Cortex of kidney (tissue), 1 donor: ENCODE data around the gene PLEKHA5.
"Not testable (repeated sequence)": the region's sequence is repeated elsewhere in the genome, so short reads cannot be mapped to it uniquely, and the experiment has no call there.

Experiments used
- DNase-seq: peaks from one replicate; lab custom pipeline; 2025; lab: John Stamatoyannopoulos, UW

PLEKHA5 gene

DNA sequence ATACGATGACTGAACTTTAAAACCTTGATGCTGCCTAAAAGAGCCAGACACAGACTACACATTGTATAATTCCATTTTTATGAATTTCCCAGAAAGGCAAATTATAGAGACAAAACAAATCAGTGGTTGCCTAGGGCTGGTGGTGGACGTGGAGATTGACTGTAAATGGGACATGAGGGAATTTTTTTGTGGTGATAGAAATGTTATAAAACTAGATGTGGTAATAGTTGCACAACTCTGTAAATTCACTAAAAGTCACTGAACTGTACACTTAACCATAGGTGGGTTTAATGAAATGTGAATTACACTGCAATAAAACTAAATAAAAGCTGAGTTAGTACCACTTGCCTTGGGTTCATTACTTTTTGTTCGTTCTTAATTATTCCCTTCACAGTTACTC, 72.1 kb downstream of the PLEKHA5 start:
- no peak for DNase-seq

DNA sequence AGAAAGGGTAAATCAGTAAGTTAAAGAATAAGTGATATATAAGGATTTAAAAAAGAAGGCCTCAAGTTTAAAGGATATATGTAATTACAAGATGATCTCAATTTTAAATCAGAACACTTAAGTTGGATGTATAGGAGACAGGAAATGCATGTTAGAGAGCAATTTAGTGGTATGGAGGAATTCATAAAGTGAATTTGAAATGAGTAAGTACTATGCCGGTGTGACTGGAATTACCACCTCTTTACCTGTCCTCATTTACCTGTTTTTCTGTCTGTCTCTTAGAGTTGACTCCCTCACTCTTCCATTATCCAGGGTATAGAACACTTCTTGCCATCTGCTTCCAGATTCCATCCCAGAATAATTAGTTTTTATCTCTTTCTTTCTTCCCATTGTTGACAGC, 73.5 kb downstream of the PLEKHA5 start:
- no peak for DNase-seq

DNA sequence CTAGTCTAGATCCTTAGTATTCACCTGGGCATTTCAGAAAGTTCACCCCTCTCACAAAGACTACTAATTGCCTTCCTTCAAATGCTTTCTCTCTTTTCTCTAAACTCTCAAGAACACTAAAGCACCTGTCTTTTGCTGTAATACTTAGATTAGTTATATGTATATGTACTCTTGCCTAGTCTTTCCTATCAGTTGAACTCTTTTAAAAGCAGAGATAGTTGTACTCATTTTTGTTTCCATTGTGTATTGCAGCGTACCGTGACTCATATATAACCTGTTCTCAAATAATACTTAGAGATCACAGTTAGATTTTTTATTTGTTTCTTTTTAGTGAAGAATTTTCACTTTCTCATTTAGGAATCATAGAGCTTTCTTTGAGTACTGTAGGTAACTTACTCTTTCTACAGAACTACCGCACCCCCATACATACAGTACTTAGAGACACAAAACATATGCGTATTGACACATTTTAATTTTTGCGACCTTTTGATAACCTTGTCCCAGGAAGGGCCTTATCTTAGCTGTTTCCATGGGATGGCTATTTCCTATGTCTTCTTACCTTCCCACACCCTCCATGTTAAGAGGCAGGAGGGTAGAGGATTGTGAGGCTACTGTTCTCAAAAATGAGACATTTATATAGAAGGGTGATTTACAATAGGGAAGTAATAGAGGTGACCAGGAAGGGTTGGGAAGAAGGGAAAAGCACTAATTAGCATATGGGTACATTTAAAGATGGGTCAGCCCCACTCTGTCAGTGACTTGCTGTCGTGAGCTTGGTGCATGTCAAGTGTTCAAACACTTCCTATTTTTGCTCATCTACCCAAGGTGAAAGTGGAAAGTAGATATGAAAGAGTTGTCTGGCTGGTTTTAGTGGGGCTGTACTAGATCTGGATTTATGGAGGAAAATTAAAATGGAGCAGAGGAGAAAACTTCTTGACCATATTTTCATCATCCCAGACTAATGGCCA, 74.3 kb downstream of the PLEKHA5 start:
- no peak for DNase-seq

DNA sequence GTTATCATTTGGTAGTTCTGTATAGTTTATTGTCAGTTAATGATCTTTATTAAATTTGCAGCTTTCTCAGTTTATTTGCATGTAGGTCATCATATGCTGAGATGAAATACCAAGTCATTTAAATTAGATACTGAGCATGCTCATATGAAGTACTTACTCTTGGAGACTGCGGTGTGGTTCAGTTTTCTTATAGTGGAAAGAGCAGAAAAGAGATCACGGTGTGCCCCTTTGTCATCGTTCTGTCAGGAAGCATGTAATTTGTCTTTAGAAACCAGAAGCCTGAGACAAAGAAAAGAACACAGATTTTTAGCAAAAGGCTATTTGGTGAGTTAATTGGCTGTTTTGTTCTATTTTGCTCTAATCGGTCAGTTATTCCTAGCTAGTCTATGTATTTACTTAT, 75.6 kb downstream of the PLEKHA5 start:
- DNase-seq, result no peak

DNA sequence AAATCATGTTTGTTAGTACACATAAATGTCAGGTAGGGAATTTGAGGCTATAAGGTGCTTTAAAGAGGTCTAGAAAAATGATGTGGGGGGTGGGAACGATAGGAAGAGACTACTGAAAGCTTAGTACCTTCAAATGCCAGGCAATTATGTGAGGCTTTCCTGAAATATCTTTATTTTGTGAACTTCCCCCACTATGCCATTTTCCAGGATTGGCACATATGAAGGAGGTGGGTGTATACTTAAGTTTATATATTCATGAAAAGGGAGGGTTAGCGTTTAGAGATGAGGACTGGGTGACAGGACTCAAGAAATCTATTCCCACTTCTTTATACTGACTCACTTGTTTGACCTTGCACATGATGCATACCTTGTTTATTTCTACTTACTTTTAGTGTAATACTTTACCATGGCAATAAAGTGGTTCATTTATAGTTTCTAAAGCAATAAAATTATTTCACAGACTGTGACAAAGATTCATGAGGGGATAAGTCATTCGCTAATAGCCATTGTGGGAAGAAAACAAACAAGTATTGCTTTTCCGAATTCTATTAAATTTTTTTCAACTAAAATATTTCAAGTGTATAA, 77.1 kb downstream of the PLEKHA5 start:
- DNase-seq, result no peak

DNA sequence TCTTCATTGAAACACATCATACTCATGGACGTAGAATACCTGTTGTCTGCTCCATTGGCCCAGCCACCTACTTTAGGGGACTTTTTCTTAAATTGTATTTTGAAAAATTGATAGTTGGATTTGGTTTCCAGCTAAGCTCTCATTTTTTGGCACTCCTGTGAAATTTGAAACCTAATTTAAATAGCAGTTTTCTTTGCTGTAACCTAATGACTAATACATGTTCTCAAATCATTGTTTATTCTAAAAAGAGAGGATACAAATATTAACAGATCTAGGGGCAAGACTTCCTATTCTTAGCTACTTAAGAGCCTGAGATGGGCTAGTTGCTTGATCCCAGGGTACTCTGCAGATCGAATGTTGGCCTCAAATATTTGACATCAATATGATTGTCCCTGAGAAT, 78.9 kb downstream of the PLEKHA5 start:
- DNase-seq, result no peak

DNA sequence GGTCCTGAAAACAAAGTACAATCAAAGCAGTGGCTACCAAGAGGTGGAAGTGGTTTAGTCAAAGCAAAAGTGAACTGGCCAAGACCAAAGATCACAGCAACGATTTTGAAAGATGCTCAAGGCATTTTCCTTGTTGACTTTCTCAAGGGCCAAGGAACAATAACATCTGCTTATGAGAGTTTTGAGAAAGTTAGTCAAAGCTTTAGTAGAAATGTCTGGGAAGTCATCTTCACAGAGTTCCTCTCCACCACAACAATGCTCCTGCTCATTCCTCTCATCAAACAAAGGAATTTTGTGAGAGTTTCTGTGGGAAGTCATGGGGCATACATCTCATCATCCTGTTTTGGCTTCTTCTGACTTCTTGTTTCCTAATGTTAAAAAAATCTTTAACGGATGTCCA, 80.1 kb downstream of the PLEKHA5 start:
- DNase-seq, result no peak

DNA sequence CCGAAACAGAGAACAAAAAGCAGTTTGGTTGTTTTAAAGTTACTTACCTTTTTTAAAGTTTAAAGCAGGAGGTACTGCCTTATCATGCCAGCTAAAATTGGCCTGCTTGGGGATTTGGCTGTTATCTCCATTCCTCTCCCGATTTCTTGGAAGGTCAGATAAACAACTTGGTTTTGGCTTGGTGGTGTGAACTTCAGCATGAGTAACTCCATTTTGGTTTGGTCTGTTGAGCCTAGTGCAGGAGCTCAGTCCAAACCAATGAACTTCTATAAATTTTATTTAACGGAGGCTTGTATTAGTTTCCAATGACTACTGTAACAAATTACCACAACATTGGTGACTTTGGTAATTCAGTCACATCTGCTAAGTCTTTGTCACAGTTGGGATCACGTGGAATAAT, 82.3 kb downstream of the PLEKHA5 start:
- no peak for DNase-seq

DNA sequence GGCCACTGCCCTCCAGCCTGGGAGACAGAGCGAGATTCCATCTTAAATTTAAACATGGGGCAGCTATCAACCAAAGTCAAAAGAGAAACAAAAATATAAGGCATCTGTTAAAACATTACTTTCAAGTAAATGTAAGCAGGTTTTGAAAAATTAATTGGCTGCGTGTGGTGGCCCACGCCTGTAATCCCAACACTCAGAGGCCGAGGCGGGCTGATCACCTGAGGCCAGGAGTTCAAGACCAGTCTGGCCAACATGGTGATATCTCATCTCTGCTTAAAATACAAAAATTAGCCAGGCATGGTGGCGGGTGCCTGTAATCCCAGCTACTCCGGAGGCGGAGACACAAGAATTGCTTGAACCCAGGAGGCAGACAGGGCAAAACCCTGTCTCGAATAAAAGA, 82.7 kb downstream of the PLEKHA5 start:
- no peak for DNase-seq

DNA sequence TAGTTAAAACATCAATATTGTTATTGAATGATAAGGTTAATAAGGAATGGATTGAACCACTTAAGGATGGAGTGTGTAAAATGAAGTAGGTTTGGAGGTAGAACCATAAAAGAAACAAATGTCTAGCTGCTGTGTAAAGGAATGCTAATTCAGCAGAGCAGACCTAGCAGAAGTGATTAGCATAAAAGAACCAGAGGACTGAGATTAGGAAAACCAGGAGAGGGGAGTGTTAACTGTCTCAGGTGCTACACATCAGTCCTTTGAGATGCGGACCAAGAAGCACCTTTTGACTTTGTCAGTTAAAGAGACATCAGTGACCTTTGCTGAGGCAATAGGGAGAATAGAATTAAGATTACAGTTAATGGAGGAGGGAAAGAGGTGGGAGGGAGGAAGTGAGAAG, 84.5 kb downstream of the PLEKHA5 start:
- DNase-seq, result no peak

DNA sequence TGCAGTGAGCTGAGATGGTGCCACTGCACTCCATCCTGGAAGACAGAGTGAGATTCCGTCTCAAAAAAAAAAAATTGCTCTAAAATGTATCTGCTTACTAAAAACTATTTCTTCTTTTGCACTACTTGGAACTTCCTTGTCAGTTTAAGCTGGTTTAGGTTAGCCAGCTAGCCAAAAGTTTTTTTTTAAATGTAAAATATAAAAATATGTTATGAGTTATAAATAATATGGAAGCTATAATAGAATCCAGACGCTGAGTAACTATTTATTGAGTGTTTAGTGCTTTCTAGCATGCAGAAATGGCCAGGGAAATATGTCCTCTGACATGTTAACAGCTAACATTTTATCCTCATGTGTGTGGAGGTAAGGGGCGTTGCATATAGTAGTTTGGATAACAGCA, 85.6 kb downstream of the PLEKHA5 start:
- no peak for DNase-seq

DNA sequence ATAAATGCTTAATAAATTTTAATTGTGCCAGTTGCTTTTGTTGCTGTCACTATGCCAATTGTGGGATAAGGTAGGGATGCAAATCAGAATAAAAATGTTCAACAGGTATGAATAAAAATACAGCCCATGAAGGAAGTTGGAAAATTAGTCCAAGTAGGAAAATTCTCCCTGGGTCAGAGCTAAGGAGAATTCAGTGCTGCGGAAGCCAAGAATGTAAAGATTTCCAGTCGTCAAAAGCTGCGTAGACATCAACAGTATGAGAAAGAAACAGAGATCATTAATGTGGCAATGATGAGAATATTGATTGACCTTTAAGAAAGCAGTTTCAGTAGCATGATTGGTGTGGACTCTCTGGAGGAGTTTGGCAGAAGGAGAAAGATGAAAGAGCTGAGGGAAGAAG, 87.9 kb downstream of the PLEKHA5 start:
- DNase-seq, result no peak

DNA sequence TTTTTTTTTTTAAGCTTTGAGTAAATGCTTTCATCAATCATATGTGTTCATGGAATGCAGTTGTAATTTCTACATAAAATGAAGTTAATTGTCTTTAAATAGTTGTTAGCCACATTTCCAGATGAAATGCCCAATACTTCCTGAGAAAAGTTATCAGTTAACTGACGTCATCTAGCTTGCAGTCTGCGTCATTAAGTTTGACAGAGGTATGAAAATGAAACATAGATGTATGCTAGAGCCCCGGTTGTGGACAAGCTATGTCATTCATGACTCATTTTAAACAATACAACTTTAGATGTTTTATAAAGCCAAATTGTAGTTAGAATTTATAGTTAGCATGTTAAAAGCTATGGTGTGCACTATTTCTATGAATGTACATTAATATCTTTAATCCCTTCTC, 90.7 kb downstream of the PLEKHA5 start:
- DNase-seq, result no peak

DNA sequence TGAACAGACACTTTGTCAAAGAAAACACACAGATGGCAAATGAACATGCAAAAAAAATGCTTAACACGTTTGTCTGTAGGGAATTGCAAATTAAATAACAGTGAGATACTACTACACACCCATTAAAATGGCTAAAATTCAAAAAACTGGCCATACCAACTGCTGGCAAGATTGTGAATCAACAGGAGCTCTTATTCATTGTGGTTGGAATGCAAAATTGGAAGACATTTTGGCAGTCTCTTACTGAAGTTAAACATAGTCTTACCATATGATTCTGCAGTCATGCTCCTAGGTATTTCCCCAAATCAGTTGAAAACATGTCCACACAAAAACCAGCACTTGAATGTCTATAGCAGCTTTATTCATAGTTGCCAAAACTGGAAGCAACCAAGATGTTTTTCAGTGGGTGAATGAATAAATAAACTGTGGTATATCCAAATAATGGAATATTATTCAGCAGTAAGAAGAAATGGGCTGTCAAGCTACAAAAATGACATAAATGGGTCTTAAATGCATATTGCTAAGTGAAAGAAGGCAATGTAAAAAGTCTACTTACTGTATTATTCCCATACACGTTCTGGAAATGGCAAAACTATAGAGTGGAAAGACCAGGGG, 91.4 kb downstream of the PLEKHA5 start:
- DNase-seq, result no peak

DNA sequence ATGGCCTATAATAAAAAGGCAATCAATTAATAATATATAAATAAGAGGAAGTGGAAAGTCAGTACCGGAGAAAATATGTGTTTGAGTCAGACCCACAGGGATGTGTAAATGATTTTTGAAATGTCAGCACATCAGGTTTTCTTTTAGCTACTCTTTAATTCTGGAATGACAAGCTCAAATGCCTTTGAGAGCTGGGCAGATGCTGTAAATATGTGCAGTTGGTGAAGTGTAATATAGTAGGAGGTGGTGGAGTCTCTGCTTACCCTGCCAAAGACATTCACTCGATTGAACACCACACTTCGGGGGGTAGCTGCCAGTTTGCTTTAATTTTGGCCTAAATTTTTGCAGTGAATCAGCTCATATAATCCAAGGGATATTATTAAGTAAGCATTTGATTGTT, 93.0 kb downstream of the PLEKHA5 start:
- DNase-seq, result no peak

DNA sequence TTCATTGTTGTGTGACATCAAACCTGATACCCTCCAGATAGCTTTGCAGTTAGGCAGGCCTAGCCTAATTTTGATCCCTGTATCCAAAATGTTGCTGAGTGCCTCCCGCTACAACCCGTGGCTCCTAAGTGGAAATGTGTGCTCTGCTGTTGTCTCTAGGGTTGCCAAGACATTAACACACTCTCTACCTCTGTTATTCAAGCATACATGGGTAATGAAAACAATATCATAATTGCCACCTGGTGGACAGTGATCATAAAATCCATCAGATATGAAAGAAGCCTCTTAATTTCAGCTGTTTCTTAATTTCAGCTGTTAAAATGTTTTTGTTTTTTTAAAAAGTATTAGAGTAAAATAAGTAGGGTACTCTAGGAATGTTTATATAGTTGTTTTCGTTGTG, 93.5 kb downstream of the PLEKHA5 start:
- no peak for DNase-seq

DNA sequence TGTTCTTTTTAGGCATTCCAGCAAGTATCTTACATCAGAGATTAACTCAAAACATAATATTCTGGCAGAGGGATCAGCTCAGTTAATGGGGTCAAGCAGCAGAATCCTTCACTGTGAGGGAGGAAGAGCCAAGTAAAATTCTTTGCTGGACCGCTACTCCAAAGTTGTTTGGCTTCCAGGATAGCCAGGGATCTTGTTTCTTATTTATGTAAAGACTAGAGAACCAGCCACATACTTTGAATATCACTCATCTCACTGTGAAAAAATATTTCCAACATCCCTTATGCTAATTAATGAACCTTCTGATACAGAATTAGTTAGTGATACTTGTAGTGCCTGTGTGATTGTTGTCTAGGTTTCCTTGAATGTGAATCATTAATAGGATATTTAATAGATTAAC, 94.2 kb downstream of the PLEKHA5 start:
- no peak for DNase-seq

DNA sequence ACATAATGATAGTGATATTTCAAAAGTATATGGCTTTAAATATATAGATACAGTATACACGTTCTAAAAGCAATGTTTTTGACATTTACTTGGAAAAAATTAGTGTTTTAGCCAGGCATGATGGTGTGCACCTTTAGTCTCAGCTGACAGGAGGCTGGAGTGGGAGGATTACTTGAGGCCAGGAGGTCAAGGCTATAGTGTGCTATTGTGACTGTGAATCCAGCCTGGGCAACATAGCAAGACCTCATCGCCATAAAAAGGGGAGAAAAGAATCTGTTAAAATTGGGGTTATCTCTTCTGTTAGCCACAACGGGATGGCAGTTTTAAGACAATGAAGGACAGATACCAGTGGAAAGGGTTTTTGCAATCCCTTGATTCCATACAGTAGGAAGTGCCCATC, 95.2 kb downstream of the PLEKHA5 start:
- DNase-seq, result no peak

DNA sequence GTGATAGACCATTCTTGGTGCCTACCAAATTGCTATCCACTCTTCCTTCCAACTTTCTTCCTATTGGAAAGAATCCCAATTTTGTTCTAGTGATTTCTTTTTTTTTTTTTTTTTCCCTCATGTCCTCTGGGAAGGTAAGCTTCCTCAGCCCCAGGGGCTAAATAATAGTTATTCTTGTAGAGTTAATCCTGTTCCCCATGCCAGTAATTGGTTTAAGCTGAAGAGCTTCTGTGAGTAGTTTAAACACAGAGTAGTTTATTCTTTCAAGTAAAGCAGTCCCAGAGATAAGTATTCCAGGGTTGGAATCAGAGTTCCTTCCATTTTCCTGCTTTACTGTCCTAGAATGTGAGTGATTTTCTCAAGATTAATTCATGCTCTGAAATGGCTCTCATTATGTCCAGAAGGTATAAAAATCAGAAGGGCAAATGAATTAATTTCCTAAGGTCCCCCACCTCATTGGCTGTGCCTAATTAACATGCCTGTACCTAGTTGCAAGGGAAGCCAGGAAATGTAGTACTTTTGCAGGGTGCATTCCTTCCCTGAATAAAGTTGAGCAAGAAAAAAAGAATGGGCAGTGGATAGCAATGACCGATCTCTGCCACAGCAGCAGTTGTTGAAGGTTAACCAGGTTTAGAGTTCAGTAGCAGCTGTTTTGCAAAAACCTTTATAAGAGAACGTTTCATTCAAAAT, 97.8 kb downstream of the PLEKHA5 start:
- DNase-seq, result no peak

DNA sequence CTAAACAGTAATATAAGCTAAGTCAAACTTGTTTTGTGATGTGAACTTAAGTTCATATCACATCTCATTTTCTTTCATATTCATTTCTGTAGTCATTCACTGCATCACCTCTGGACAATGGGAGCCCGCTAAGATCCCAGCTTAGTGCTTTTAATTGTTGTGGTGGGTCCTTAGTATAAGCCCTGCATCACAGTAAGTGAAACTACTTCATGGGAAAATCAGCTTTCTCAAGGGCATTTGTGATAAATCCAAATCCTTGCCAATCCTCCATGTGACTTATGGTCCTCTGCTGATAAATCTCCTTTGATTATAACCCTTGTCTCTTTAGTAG, 98.3 kb downstream of the PLEKHA5 start:
- no peak for DNase-seq

DNA sequence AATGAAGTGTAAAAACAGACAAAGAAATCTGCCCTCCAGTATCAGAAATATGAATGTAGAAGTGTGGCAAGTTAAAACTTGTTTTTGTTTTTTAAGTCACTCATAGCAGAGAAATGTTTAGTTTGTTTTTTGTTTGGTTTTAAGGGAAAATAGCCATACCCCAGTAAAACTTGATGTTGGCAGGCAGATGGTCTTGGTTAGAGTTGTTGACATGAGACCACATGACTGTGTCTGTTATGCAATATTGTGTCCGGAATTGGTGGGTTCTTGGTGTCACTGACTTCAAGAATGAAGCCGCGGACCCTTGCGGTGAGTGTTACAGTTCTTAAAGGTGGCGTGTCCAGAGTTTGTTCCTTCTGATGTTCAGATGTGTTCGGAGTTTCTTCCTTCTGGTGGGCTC, 99.5 kb downstream of the PLEKHA5 start:
- DNase-seq, result not testable (repeated sequence)

DNA sequence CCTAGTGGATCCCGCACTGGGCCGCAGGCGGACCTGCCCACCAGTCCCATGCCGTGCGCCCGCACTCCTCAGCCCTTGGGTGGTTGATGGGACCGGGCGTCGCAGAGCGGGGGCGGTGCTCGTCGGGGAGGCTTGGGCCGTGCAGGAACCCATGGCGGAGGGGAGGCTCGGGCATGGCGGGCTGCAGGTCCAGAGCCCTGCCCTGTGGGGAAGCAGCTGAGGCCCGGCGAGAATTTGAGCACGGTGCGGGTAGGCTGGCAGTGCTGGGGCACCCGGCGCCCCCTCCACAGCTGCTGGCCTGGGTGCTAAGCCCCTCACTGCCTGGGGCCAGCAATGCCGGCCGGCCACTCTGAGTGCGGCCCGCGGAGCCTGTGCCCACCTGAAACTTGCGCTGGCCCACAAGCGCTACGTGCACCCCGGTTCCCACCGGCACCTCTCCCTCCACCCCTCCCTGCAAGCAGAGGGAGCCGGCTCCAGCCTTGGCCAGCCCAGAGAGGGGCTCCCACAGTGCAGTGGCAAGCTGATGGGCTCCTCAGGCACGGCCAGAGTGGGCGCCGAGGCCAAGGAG, 100.8 kb downstream of the PLEKHA5 start:
- no peak for DNase-seq
